ENCODE data around the gene SGCA.

Gene SGCA

DNA sequence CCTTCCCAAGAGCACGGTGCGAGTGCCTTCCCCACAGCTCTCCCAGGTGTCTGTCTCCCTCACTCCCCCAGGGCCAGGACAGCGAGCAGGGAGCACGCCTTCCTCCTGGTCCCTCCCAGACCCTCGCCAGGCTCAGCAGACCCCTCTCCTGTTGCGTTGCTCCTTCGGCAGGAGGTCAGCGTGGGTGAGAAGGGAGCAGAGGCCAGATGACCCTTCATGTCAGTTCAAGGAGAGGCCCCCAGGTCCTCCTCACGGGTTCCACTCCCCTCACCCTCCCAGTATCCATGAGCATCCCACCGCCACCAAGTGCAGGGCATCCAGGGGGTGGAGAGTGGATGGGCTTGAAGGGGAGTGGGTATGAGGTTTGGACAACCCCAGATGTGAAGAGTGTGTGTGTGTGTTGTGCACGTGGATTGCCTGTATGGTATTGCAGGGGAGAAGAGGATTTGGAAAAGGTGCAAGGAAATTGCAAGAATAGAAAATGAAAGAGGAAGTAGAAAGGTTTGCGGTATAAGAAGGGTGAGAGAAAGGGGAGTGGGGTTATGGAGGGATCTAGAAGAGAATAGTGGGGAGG is 17.7 kb downstream of the SGCA start:
- peak in 2 of 3 donors; percentile 31 to 39 for DNase-seq

DNA sequence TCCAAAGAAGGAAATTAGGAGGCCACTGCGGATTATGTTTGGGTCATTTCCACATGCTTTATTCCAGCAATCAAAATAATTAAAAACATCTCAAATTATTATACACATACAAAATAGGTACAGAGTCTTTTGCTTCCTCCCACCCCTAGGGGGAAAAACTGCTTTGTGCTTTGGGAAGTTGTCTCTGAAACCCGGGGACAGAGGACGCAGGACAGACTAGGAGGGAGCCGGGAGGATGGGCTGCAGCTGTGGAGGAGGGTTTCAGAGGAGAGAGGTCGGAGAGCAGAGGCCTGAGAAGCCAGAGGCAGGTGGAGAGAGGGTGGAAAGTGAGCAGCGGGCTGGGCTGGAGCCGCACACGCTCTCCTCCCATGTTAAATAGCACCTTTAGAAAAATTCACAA is 18.3 kb downstream of the SGCA start:
- no peak for DNase-seq

DNA sequence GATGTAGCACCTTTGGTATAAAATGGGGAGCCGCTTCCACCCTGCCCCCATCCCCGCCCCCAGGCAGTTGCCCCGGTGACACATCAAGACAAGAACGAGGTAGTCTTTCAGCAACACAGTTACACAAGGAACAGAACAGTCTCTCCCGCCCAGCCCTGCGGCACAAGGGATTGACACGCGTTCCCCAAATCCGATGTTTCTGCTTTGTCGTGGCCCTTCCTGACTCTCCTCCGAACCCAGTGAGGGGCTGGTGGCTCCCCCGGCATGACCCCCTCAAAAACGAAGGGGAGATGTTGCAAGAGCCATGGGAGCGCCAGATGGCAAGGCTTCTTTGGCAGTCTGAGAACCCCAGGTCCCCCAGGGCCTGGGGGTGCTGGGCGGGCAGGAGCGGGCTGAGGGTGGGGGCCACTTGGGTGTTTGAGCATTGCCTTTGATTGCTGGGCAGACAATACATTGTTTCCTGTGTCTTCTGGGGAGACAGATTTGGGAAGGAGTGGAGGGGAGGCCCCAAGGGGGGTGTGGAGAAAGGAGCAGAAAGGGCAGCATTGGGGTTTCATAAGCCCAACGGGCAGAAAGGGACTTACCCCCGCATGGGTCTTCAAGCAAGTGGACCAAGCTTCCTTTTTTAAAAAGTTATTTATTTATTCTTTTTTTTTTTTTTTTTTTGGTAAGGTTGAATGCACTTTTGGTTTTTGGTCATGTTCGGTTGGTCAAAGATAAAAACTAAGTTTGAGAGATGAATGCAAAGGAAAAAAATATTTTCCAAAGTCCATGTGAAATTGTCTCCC is 19.0 kb downstream of the SGCA start:
- peak; percentile 59 to 70 (median 66) for DNase-seq

DNA sequence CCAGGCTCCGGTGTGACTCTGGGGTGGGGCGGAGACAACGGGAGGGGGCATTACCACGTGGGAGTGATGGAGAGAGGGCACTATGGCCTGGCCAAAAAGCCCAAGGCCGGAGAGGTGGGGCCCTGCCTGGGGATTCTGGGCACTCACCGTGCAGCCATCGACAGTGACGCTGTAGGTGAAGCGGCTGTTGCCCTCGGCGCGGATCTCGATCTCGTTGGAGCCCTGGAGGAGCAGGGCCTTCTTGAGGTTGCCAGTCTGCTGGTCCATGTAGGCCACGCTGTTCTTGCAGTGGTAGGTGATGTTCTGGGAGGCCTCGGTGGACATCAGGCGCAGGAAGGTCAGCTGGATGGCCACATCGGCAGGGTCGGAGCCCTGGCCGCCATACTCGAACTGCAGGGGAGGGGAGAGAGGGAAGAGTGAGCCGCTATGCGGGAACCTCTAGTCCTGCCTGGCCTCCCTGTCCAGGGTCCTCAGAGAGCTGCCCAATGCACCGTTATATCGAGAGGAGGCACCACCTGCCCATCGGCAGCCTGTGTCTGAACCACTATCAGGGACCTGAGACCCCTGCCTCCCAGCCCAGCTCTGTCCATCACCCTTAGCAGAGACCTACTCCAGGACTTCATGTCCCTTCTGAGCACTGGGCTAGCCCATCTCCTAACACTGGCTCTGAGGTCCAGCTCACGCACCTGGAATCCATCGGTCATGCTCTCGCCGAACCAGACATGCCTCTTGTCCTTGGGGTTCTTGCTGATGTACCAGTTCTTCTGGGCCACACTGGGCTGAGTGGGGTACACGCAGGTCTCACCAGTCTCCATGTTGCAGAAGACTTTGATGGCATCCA is 20.0 kb downstream of the SGCA start:
- no peak for DNase-seq

DNA sequence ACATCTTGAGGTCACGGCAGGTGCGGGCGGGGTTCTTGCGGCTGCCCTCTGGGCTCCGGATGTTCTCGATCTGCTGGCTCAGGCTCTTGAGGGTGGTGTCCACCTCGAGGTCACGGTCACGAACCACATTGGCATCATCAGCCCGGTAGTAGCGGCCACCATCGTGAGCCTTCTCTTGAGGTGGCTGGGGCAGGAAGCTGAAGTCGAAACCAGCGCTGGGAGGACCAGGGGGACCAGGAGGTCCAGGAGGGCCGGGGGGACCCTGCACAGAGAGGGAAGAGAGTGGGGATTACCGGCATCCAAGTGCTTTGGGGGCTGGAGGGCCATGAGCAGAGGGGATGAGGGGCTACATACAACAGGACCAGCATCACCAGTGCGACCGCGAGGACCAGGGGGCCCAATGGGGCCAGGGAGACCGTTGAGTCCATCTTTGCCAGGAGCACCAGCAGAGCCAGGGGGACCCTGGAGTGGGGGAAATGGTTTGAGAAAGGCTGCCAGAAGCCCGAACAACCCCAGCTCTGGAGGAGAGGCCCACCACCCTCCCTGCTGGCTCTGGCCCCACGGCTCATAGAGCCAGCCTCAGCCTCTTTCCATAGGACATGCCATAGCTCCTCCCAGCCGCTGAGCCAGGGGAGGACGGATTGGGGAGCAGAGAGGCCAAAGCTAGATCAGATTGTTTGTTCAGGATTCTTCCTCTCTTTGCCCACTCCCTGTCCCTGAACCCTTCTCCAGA is 21.0 kb downstream of the SGCA start:
- no peak for DNase-seq

DNA sequence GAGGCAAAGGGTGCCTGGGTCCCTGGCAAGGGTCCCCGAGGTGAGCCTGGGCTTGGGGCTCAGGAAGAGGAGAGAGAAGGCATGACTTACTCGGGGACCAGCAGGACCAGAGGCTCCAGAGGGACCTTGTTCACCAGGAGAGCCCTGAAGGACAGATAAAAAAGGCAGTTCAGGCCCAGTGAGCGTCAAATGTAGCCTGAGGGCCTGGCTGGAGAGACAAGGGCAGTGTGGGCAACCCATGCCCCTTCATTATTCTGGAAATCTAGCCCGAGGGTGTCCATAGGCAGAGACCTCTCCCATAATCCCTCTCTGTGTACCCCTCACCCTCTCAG is 21.6 kb downstream of the SGCA start:
- no peak for DNase-seq

DNA sequence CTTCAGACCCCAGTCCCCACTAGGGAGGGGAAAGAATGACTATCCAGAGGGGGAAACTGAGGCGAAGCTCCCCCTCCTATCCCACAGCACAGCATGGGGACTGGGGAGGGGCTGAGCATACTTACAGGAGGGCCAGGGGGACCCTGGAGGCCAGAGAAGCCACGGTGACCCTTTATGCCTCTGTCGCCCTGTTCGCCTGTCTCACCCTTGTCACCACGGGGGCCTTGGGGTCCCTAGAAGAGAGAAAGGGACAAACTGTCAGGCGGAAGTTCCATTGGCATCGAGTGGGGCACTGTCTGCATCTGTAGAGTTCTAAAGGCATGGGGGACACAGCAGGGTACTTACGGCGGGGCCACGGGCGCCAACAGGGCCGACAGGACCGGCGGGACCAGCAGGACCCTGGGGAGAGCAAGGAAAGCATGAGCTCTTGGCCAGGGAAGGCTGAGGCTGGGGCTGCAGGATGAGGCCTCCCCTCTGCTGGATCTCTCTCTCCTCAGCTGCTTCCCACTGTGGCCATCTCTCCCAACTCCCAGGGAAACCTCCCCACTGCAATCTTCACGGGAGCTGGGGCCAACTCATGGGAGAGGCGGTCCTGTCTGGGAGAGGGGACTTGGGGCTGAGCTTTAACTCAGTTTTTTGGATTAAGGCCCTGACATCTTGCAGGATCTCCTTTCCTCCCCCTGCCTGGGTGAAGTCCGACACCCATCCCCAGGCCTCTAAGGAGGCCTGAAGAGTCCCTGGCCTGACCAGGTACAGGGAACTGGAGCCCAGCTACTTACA is 22.1 kb downstream of the SGCA start:
- no peak for DNase-seq

DNA sequence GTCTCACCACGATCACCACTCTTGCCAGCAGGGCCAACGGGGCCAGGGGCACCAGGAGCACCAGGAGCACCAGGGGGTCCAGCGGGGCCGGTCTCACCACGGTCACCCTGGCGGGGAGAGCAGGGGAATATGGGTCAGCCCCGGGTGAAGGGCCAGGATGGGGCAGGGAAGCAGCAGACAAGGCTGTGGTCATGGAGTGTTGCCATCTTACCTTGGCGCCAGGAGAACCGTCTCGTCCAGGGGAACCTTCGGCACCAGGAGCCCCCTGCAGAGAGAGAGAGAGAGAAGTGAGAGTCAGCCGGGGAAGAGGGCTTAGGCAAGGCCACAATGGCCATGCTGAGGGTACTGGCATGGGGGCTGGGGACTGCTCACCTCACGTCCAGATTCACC is 22.7 kb downstream of the SGCA start:
- DNase-seq = no peak

DNA sequence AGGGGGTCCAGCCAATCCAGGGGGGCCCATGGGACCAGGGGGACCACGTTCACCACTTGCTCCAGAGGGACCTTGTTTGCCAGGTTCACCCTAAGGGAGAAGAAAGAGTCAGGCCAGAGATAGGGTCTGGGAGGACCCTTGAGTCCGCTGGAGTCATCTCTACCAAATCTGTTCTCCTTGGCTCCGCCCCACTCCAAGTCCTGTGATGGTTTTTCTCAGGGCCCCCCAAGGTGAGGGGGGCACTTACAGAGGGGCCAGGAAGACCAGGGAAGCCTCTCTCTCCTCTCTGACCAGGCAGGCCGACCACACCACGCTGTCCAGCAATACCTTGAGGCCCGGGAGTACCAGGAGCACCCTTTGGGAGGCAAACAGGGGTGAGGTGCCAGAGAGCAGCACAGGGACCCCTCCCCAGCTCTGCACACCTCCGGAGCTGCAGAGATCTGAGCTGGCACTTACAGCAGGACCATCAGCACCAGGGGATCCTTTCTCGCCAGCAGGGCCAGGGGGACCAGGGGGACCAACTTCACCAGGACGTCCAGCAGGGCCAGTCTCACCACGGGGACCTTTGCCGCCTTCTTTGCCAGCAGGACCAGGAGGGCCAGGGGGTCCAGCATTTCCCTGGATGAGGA is 23.2 kb downstream of the SGCA start:
- no peak for DNase-seq

DNA sequence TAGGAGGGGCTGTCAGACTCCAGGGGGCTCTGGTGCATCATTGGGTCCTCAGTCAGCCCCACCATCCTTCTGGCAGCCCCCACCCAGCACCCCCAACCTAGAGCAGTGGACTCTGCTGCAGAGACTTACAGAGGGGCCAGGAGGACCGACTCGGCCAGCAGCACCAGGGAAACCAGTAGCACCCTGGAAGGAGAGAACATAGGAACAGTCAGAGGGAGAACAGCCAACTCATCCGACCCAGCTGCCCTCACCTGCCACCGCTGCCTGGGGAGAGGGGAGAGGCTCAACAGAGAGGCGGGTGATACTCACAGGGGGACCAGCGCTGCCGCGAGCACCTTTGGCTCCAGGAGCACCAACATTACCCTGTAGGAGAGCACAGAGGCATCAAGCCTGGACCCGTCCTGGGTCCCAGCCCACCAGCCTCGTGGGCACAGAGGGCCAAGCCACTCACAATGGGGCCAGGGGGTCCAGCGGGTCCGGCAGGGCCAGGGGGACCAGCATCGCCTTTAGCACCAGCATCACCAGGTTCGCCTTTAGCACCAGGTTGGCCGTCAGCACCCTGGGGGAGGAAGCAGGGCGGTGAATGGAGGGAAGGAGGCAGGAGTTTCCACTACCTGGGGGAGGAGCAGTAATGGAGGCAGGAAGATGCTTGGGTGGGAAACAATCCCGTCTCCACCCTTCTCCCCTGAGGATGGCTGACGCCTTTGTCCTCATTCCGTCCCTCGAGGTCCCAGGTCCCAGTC is 23.9 kb downstream of the SGCA start:
- no peak for DNase-seq

DNA sequence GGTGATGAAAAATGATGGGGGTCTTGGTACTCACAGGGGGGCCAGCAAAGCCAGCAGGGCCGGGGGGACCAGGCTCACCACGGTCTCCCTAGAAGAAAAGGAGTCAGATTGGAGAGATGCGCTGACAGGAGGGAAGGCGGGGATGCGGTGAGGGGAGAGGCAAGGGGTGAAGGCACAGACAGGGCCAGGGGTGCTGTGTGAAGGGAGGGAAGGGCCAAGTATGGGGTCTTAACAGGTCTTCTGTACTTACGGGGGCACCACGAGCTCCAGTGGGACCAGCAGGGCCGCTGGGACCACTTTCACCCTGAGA is 24.4 kb downstream of the SGCA start:
- DNase-seq = no peak

DNA sequence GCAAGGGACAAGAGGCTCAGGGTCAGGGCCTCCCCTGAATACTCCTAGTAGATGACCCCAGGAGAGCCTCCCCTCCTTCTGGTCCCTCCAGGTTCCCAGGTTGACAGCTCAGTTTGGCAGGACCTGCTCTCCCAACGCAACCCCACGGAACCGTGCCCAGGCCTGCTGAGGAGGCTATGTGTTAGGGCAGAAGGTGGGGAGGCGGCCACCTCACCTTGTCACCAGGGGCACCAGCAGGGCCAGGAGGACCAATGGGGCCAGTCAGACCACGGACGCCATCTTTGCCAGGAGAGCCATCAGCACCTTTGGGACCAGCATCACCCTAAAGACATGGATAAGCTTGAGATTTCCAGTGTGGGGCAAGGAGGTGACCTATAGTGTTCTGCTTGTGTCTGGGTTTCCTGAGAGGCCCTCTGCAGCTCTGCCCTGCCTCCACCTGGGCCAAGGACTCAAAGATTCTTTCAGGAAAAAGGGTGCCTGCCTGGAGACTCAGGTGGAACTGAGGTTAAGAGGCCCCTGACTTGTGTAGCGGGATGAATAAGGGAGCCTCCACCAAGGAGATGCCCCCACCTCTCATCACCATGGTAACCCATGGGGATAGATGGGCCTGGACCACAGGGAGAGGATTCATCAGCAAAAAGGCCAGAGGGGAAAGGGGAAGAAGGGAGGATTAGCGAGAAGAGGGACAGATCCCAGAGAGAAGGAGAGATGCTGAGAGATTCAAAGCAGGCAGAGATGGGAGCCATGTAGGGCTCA is 25.0 kb downstream of the SGCA start:
- no peak for DNase-seq

DNA sequence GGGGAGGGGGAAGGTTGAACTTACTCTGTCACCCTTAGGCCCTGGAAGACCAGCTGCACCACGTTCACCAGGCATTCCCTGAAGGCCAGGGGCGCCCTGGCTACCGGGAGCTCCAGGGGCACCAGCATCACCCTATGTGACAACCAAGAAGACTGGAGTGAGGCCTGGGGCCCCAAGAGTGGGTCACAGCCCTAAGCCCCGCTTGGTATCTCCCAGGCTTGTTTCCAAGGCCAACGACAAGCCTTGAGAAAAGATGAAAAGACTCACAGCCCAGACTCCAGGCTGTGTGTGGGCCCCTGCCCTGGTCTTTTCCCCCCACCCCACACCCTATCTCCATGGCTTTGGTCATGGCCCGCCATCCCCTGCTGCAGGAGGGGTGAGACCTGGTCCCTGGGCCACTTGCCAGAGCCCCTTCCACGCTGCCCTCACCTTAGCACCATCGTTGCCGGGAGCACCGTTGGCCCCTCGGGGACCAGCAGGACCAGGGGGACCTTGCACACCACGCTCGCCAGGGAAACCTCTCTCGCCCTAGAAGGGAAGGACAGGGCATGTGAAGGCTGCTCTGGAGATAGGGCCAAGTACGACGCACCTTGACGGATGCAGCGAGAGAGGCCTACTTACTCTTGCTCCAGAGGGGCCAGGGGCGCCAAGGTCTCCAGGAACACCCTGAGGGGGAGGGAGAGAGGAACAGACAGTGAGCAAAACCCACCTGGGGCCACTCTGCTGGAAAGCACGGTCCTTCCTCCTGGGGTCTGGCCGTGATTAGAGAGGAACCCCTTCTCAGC is 25.7 kb downstream of the SGCA start:
- no peak for DNase-seq

DNA sequence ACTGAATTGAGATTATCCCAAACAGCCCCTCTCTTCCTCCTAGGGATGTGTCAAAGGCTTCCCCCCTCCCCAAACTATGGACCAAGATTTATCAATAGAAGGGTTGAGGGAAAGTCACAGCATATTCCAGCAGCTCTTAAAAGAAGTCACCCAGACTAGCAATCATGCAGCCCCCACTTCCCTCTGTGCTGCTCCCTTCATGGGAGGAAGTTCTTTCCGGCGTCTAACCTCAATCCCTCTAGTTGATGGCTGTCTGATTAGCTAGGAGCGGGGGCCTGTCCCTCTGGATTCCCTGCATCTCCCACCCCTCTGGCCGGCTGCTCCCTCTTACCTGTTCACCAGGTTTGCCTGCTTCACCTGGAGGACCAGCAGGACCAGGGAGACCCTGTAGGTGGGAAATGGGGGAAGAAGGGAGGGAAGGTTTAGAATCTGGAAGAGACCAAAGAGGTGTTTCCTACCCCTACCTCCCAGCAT is 26.4 kb downstream of the SGCA start:
- no peak for DNase-seq

DNA sequence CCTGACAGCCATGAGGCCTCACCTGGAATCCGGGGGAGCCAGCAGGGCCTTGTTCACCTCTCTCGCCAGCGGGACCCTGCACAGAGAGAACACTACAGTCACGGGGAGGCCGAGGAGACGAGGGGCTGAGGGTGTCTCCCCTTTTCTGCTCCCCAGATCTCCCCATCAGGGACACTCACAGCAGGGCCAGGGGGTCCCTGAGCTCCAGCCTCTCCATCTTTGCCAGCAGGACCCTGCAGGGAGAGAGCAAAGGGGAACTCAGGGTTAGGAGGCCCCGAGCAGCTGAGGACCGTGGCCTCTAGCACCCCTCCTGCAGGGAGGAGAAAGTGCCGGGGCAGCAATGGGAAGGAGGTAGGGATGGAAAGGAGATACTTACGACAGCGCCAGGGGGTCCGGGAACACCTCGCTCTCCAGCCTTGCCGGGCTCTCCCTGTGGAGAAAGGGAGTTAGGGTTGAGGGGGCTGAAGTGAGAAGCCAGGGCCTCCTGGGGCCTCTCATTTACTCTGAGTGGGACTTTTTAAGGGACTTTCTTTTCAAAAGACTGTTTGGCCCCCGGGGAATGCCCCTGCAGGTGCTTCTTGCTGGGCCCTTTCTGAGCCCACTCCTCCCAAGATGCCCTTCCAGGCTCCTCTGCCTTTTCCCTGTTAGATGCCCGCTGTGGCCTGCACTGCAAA is 26.9 kb downstream of the SGCA start:
- no peak for DNase-seq

DNA sequence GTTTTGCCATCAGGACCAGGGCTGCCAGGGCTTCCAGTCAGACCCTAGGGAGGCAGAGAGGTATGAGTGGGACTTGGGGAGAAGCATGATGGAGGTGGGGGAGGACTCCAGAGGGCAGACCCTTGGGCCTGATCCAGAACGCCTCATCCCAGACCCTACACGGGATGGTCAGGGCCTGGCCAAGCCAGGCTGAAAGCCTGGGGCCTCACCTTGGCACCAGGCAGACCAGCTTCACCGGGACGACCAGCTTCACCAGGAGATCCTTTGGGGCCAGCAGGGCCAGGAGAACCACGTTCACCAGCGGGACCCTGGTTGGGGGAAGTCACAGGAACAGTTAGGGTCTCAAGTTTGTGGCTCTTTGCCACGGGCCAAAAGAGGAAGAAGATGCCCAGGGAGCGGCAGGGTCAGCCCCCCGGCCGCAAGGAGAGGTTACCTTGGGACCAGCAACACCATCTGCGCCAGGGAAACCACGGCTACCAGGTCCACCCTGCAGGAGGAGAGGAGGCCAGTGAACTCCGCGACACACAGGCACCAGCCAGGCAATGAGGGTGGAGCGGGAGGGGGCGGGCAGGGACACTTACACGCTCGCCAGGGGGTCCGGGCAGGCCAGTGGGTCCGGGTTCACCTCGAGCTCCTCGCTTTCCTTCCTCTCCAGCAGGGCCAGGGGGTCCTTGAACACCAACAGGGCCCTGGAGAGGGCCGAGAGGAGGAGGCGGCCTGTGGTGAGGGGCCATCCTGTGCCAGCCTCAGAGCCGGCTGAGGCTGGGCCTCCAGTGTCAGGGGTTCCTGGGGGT is 28.5 kb downstream of the SGCA start:
- DNase-seq = no peak

DNA sequence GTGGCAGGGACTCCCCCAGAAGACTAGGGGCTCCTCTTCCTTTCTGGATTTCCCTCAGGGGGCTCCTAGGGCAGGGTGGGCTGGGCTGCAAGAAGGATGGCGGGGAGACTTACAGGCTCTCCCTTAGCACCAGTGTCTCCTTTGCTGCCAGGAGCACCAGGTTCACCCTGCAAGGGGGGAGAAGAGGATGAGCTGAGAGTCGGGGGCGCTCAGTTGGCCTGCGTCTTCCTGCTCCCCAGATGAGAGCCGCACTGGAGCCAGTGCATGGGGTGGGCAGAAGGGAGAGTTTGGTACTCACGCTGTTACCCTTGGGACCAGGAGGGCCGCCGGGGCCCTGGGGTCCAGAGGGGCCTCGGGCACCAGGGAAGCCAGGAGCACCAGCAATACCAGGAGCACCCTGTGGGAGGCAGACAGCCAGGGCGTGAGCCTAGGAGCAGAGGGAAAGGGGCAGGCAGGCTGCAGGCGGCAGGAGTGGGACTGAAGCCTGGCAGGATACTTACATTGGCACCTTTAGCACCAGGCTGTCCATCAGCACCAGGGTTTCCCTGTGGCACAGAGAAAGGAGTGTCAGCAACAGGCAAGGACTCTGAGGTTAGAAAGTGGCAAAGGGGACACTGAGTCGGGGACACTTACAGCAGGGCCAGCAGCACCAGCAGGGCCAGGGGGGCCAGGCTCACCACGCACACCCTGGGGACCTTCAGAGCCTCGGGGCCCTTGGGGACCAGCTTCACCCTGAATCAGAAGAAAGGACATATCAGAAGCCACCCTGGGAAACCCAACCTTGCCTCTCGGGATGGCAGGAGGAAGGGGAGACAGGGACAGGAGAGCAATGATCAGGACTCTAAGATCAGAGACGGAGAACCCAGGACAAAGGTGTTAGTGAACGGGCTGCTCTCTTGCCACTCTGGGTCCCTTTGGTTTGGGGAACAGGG is 29.4 kb downstream of the SGCA start:
- DNase-seq = no peak

All from suppressor macrophage treated with lipopolysaccharide for 1 hour (primary cell).